ENCODE measurements around the gene ATP6V0D1.
"Not testable (repeated sequence)": the region's sequence is repeated elsewhere in the genome, so short reads cannot be mapped to it uniquely, and the experiment has no call there.

The ATP6V0D1 gene

GRCh38 chr16:67499106-67499505, 18.1 kb upstream of the ATP6V0D1 start:
- DNase-seq = no peak

GRCh38 chr16:67490335-67491096, 9.6 kb upstream of the ATP6V0D1 start:
- no peak for DNase-seq

GRCh38 chr16:67489401-67490083, 8.6 kb upstream of the ATP6V0D1 start:
- no peak for DNase-seq

GRCh38 chr16:67487561-67487960, 6.6 kb upstream of the ATP6V0D1 start:
- not testable (repeated sequence) for DNase-seq

GRCh38 chr16:67486805-67487204, 5.8 kb upstream of the ATP6V0D1 start:
- DNase-seq = no peak

- no peak for DNase-seq
Measured at GRCh38 chr16:67483731-67484525, 3.0 kb upstream of the ATP6V0D1 start.

GRCh38 chr16:67483150-67483549, 2.2 kb upstream of the ATP6V0D1 start, which contains the start of gene AGRP:
TSS of gene AGRP (minus strand) at chr16:67483547. CDS start at chr16:67483398, 149 bp downstream.
- no peak for DNase-seq

- no peak for DNase-seq
Measured at GRCh38 chr16:67482233-67482924, 1.4 kb upstream of the ATP6V0D1 start.

GRCh38 chr16:67481561-67482232, 740 bp upstream of the ATP6V0D1 start:
- DNase-seq = peak; percentile 40

- no peak for DNase-seq
Measured at GRCh38 chr16:67477960-67478554, 2.9 kb downstream of the ATP6V0D1 start.

GRCh38 chr16:67474551-67475455, 6.2 kb downstream of the ATP6V0D1 start:
- DNase-seq = no peak

GRCh38 chr16:67471758-67472384, 9.1 kb downstream of the ATP6V0D1 start:
- no peak for DNase-seq

- DNase-seq = no peak
Measured at GRCh38 chr16:67470359-67470758, 10.6 kb downstream of the ATP6V0D1 start.

- no peak for DNase-seq
Measured at GRCh38 chr16:67468731-67469130, 12.2 kb downstream of the ATP6V0D1 start.

GRCh38 chr16:67466581-67466980, 14.4 kb downstream of the ATP6V0D1 start:
- DNase-seq = no peak

GRCh38 chr16:67464565-67464964, 16.4 kb downstream of the ATP6V0D1 start:
- no peak for DNase-seq

- DNase-seq = no peak
Measured at GRCh38 chr16:67463691-67464090, 17.3 kb downstream of the ATP6V0D1 start.

- no peak for DNase-seq
Measured at GRCh38 chr16:67463059-67463458, 17.9 kb downstream of the ATP6V0D1 start.

- no peak for DNase-seq
Measured at GRCh38 chr16:67462279-67462655, 18.7 kb downstream of the ATP6V0D1 start.

- DNase-seq = no peak
Measured at GRCh38 chr16:67461600-67462278, 19.2 kb downstream of the ATP6V0D1 start.

Measured in NCI-H1105 treated with DMSO at 0.1 percent for 48 hours (cell line).